ENCODE results near the gene NCAPD2.

The NCAPD2 gene

GRCh38 chr12:6533923-6534694 lies 40.2 kb downstream of the NCAPD2 start, which contains the start of gene GAPDH:
Gene GAPDH, plus strand, starts transcription at chr12:6534517. Its CDS starts 316 bp downstream, at chr12:6534833.
- DNase-seq (ENCODE audit: low spot score): peak; percentile 99

GRCh38 chr12:6534695-6534944 lies 40.7 kb downstream of the NCAPD2 start:
- DNase-seq (ENCODE audit: low spot score): no peak

- peak; percentile 84 for DNase-seq (ENCODE audit: low spot score)
Observed at GRCh38 chr12:6534945-6535696, 41.2 kb downstream of the NCAPD2 start.

- DNase-seq (ENCODE audit: low spot score): no peak
Observed at GRCh38 chr12:6535697-6535946, 41.7 kb downstream of the NCAPD2 start.

GRCh38 chr12:6535960-6536847 lies 42.3 kb downstream of the NCAPD2 start:
- no peak for DNase-seq (ENCODE audit: low spot score)

- DNase-seq (ENCODE audit: low spot score): no peak
Observed at GRCh38 chr12:6536894-6537579, 43.1 kb downstream of the NCAPD2 start.

- peak; percentile 83 for DNase-seq (ENCODE audit: low spot score)
Observed at GRCh38 chr12:6537580-6538419, 43.9 kb downstream of the NCAPD2 start.

- peak; percentile 20 for DNase-seq (ENCODE audit: low spot score)
Observed at GRCh38 chr12:6538420-6539313, 44.8 kb downstream of the NCAPD2 start.

GRCh38 chr12:6539314-6539682 lies 45.4 kb downstream of the NCAPD2 start:
- DNase-seq (ENCODE audit: low spot score): no peak

- no peak for DNase-seq (ENCODE audit: low spot score)
Observed at GRCh38 chr12:6539707-6540134, 45.8 kb downstream of the NCAPD2 start.

- DNase-seq (ENCODE audit: low spot score): peak; percentile 99
Observed at GRCh38 chr12:6540181-6540877, 46.4 kb downstream of the NCAPD2 start.

- DNase-seq (ENCODE audit: low spot score): no peak
Observed at GRCh38 chr12:6541371-6542165, 47.7 kb downstream of the NCAPD2 start.

- DNase-seq (ENCODE audit: low spot score): peak; percentile 33
Observed at GRCh38 chr12:6542209-6543009, 48.5 kb downstream of the NCAPD2 start.

GRCh38 chr12:6546016-6546415 lies 52.1 kb downstream of the NCAPD2 start:
- no peak for DNase-seq (ENCODE audit: low spot score)

- no peak for DNase-seq (ENCODE audit: low spot score)
Observed at GRCh38 chr12:6547566-6547965, 53.7 kb downstream of the NCAPD2 start.

GRCh38 chr12:6547987-6548386 lies 54.1 kb downstream of the NCAPD2 start:
- no peak for DNase-seq (ENCODE audit: low spot score)

- no peak for DNase-seq (ENCODE audit: low spot score)
Observed at GRCh38 chr12:6548556-6548955, 54.7 kb downstream of the NCAPD2 start.
